SU-DHL-6 (cell line): Measurements from ENCODE around the gene SLC4A2.

Experiments used
- H2AFZ ChIP-seq: fragments of 200-600 bp; sonication (generic); 2 replicates; pipeline ENCODE4 v1.6.1; 2014; ENCODE audit warnings: low read depth, mild to moderate bottlenecking, moderate library complexity, mixed read lengths, antibody characterized with exemption, low read length; ENCODE audit not compliant: severe bottlenecking
- H3F3A ChIP-seq: fragments of 200-600 bp; shearing (Covaris generic); 2 replicates; pipeline ENCODE4 v1.6.0; 2016; ENCODE audit warnings: antibody characterized with exemption, mild to moderate bottlenecking; ENCODE audit not compliant: insufficient read depth
- H3K27ac ChIP-seq: fragments of 200-600 bp; sonication (generic); 2 replicates; pipeline ENCODE4 v1.5.1; 2016; ENCODE audit warnings: low read depth, mild to moderate bottlenecking, low read length, moderate library complexity, mixed read lengths
- H3K27me3 ChIP-seq: fragments of 200-600 bp; sonication (generic), shearing (Covaris generic); 2 replicates; pipeline ENCODE4 v1.6.0; 2014; ENCODE audit warnings: mild to moderate bottlenecking, low read length
- H3K36me3 ChIP-seq: fragments of 200-600 bp; sonication (generic); 2 replicates; pipeline ENCODE4 v1.6.1; 2014; ENCODE audit warnings: mild to moderate bottlenecking, low read length, mixed read lengths
- H3K4me2 ChIP-seq: fragments of 300-600, 200-600 bp; shearing (Covaris generic), sonication (generic); 2 replicates; pipeline ENCODE4 v1.6.0; 2014; ENCODE audit warnings: low read length, low read depth, mild to moderate bottlenecking; ENCODE audit not compliant: poor library complexity, severe bottlenecking
- H3K4me3 ChIP-seq: fragments of 200-600 bp; sonication (generic); 2 replicates; pipeline ENCODE4 v1.5.1; 2014; ENCODE audit warnings: antibody characterized with exemption, low read length, mild to moderate bottlenecking, mixed read lengths; ENCODE audit not compliant: insufficient read depth, poor library complexity, severe bottlenecking
- H3K79me2 ChIP-seq: fragments of 200-600 bp; sonication (generic); 2 replicates; pipeline ENCODE4 v1.6.1; 2014; ENCODE audit warnings: mild to moderate bottlenecking, low read length, moderate library complexity; ENCODE audit not compliant: insufficient read depth
- H3K9ac ChIP-seq: fragments of 200-600 bp; sonication (generic); 2 replicates; pipeline ENCODE4 v1.7.0; 2014; ENCODE audit warnings: mild to moderate bottlenecking, low read length
- H3K9me2 ChIP-seq: fragments of 200-600 bp; sonication (generic); replicated peaks from 2 replicates; pipeline ENCODE4 v1.6.1; 2014; ENCODE audit warnings: low read length; ENCODE audit not compliant: insufficient read depth
- H3K9me3 ChIP-seq: fragments of 200-600 bp; sonication (generic); 2 replicates; pipeline ENCODE4 v1.6.1; 2014; ENCODE audit warnings: low read length, mixed read lengths; ENCODE audit not compliant: insufficient read depth
- H4K20me1 ChIP-seq: fragments of 200-600 bp; sonication (generic); 2 replicates; pipeline ENCODE4 v1.6.1; 2014; ENCODE audit warnings: low read depth, mild to moderate bottlenecking, antibody characterized with exemption, low read length, moderate library complexity, mixed read lengths
- EZH2phosphoT487 ChIP-seq: fragments of 200-600 bp; sonication (generic), shearing (Covaris generic); conservative IDR thresholded peaks from 2 replicates; pipeline ENCODE4 v1.6.1; 2018; ENCODE audit warnings: mild to moderate bottlenecking, antibody characterized with exemption, low read length, moderate library complexity, mixed read lengths
- TF ChIP-seq, protein P1 (sequence below): fragments of 200-600 bp; sonication (generic); IDR thresholded peaks from one replicate; pipeline ENCODE4 v1.5.1; 2017; ENCODE audit warnings: antibody characterized with exemption, mild to moderate bottlenecking, low read length, moderate library complexity; ENCODE audit not compliant: insufficient read depth, poor library complexity, severe bottlenecking

The SLC4A2 gene

DNA sequence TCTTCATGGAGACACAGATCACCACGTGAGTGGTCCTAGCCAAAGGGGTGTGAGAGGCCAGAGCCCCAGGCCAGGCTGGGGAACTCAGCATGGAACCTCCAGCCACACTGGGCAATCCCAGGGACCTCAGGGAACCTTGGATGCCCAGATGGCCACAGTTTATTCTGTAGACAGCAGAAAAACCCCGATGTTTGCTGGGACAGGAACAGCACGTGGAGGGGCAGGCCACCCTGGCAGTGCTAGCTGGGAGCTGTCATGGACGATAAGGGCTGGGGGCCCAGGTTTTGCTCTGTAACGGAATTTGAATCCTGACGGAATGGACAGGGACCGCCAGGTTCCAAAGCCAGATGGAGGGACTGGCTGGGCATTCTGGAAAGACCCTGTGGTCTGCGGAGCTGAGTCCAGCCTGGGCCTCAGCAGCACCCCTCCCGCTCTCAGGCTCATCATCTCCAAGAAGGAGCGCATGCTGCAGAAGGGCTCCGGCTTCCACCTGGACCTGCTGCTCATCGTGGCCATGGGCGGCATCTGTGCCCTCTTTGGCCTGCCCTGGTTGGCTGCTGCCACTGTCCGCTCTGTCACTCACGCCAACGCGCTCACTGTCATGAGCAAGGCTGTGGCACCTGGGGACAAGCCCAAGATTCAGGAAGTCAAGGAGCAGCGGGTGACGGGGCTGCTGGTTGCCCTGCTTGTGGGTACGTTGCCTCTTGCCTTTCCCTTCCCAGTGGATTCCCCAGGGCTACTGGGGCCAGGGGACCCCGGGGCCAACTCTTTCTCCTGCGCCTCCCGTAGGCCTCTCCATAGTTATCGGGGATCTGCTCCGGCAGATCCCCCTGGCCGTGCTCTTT is 15.7 kb downstream of the SLC4A2 start:
- H3K27me3 ChIP-seq: no peaks in the 10 kb centered on the region
- H3K79me2 ChIP-seq: peaks cover 11% of the 10 kb centered on the region; the same call in 1 of the 2 replicates
- H3K9ac ChIP-seq: no peak overlapping the region
- H2AFZ ChIP-seq: no peak overlapping the region
- no peak overlapping the region for H3K4me2 ChIP-seq
- no peak overlapping the region for H3K27ac ChIP-seq
- H3K36me3 ChIP-seq: no peaks in the 10 kb centered on the region
- H3F3A ChIP-seq: peaks cover 10% of the 10 kb centered on the region; the same call in 1 of the 2 replicates
- H3K4me3 ChIP-seq: no peak overlapping the region
- TF ChIP-seq EZH2phosphoT487: no peak
- TF ChIP-seq, protein P1, sequence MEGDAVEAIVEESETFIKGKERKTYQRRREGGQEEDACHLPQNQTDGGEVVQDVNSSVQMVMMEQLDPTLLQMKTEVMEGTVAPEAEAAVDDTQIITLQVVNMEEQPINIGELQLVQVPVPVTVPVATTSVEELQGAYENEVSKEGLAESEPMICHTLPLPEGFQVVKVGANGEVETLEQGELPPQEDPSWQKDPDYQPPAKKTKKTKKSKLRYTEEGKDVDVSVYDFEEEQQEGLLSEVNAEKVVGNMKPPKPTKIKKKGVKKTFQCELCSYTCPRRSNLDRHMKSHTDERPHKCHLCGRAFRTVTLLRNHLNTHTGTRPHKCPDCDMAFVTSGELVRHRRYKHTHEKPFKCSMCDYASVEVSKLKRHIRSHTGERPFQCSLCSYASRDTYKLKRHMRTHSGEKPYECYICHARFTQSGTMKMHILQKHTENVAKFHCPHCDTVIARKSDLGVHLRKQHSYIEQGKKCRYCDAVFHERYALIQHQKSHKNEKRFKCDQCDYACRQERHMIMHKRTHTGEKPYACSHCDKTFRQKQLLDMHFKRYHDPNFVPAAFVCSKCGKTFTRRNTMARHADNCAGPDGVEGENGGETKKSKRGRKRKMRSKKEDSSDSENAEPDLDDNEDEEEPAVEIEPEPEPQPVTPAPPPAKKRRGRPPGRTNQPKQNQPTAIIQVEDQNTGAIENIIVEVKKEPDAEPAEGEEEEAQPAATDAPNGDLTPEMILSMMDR: no peak
- no peaks in the 10 kb centered on the region for H3K9me3 ChIP-seq
- no peaks in the 10 kb centered on the region for H4K20me1 ChIP-seq
- no peaks in the 10 kb centered on the region for H3K9me2 ChIP-seq

DNA sequence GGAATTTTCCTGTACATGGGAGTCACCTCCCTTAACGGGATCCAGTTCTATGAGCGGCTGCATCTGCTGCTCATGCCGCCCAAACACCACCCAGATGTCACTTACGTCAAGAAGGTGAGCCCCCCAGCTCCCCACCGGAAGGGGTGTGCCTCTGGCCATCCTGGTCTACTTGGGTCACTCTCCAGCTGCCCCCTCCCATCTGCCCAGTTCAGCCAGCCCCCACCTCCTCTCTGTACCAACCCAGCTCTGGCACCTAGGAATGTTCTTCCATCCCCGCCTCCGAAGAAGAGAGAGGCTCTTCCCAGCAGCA is 16.2 kb downstream of the SLC4A2 start:
- Histone ChIP-seq H4K20me1 (no peaks in the 10 kb centered on the region), H3K9me2 (no peaks in the 10 kb centered on the region), H3K36me3 (no peaks in the 10 kb centered on the region)

DNA sequence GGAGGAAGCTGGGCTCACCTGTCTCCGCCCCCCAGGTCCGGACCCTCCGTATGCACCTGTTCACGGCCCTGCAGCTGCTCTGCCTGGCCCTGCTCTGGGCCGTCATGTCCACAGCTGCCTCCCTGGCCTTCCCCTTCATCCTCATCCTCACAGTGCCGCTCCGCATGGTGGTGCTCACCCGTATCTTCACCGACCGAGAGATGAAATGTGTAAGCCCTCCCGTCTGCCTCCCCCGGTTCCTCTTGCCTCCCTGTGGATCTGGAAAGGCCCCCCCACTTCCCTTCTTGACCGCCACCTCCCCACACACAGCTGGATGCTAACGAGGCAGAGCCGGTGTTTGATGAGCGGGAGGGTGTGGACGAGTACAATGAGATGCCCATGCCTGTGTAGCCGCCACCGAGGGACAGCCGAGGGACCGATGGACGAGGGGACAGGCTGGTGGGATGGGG is 16.6 kb downstream of the SLC4A2 start:
- Histone ChIP-seq H3K4me2 (no peak overlapping the region), H3K36me3 (no peaks in the 10 kb centered on the region), H2AFZ (no peak overlapping the region), H3K27me3 (no peaks in the 10 kb centered on the region), H3F3A (peaks cover 10% of the 10 kb centered on the region; the same call in 1 of the 2 replicates), H3K9me2 (no peaks in the 10 kb centered on the region), H4K20me1 (no peaks in the 10 kb centered on the region), H3K9me3 (no peaks in the 10 kb centered on the region), H3K4me3 (no peak overlapping the region), H3K27ac (no peak overlapping the region), H3K9ac (no peak overlapping the region), H3K79me2 (peaks cover 15% of the 10 kb centered on the region; the same call in 1 of the 2 replicates)
- TF ChIP-seq EZH2phosphoT487: no peak
- TF ChIP-seq, protein P1: no peak

More for the DNA sequence above, 16.2 kb downstream of the SLC4A2 start:
- H3K4me3 ChIP-seq: no peak overlapping the region
- no peaks in the 10 kb centered on the region for H3K9me3 ChIP-seq
- no peak overlapping the region for H3K4me2 ChIP-seq
- TF ChIP-seq, protein P1: no peak
- TF ChIP-seq EZH2phosphoT487: no peak
- peaks cover 10% of the 10 kb centered on the region; the same call in 1 of the 2 replicates for H3F3A ChIP-seq
- no peaks in the 10 kb centered on the region for H3K27me3 ChIP-seq
- no peak overlapping the region for H3K9ac ChIP-seq
- H2AFZ ChIP-seq: no peak overlapping the region
- H3K79me2 ChIP-seq: peaks cover 15% of the 10 kb centered on the region; the same call in 1 of the 2 replicates
- no peak overlapping the region for H3K27ac ChIP-seq
